GM12878 (cell line): ENCODE results near the gene CDH4. TPM values are rescaled to one million over a fixed set of nuclear protein-coding genes. Genes with fewer than 3 reads are reported as not detected.

Source experiments
- ATAC-seq: fragments of 200-7000 bp; cut with Tn5 transposase; 3 replicates; pipeline ENCODE4 v1.9.1; 2020; ENCODE audit warnings: mild to moderate bottlenecking, moderate library complexity
- BruUV-seq: library from RNA; stranded (reverse); fragments of 400-500 nt; replicated peaks from 2 replicates; lab custom pipeline; 2021; lab: Mats Ljungman, UMichigan
- CTCF ChIA-PET: fragments of 300-600 bp; sonication (Branson Sonifier 250); formaldehyde crosslinking; extraction: SDS; loops from one replicate; lab custom pipeline; 2021; ENCODE audit warnings: inconsistent platforms; lab: Yijun Ruan, JAX
- POLR2A ChIA-PET: fragments of 350-600 bp; formaldehyde crosslinking; extraction: SDS; loops from one replicate; lab custom pipeline; 2021; ENCODE audit warnings: inconsistent platforms; lab: Charles Lee
- RAD21 ChIA-PET: fragments of 300-600 bp; sonication (Branson Sonifier 250); formaldehyde crosslinking; loops from one replicate; lab custom pipeline; 2023; ENCODE audit warnings: antibody characterized with exemption; ENCODE audit not compliant: unreplicated experiment; lab: Charles Lee
- SMC1A ChIA-PET: fragments of 300-600 bp; sonication (Branson Sonifier 250); formaldehyde crosslinking; loops from one replicate; lab custom pipeline; 2023; ENCODE audit not compliant: unreplicated experiment, uncharacterized antibody; lab: Charles Lee
- DNase-seq: peaks from one replicate; pipeline ENCODE4 v3.0.0-alpha.2; 2011; ENCODE audit warnings: low read depth, low spot score
- FAIRE-seq: peaks from 3 replicates; lab custom pipeline; 2011; peaks lifted over from hg19 to GRCh38; lab: Jason Lieb, UNC
- H2AFZ ChIP-seq: 2 replicates; pipeline ENCODE4 v1.6.0; 2011; ENCODE audit warnings: low read depth, low read length, control low read depth; ENCODE audit not compliant: control insufficient read depth
- H3K27ac ChIP-seq: 2 replicates; pipeline ENCODE4 v1.5.1; 2011; ENCODE audit warnings: control low read depth; ENCODE audit not compliant: control insufficient read depth, insufficient read depth
- H3K27me3 ChIP-seq, 2 experiments: replicated peaks in 1 of 2; 2 replicates each; pipeline versions ENCODE4 v1.6.0 to v1.6.1; 2011; ENCODE audit warnings: low read length in 1 of 2; ENCODE audit not compliant: control insufficient read depth in 2 of 2, insufficient read depth in 2 of 2
- H3K36me3 ChIP-seq, 2 experiments: 2 replicates each; pipeline ENCODE4 v1.5.1; 2011; ENCODE audit warnings: low read length in 1 of 2; ENCODE audit not compliant: control insufficient read depth in 2 of 2, insufficient read depth in 2 of 2
- H3K4me1 ChIP-seq: 2 replicates; pipeline ENCODE4 v1.6.1; 2011; ENCODE audit warnings: mild to moderate bottlenecking, low read length, moderate library complexity, mixed read lengths; ENCODE audit not compliant: control insufficient read depth, insufficient read depth
- H3K4me2 ChIP-seq: 2 replicates; pipeline ENCODE4 v1.6.0; 2011; ENCODE audit warnings: control low read depth; ENCODE audit not compliant: control insufficient read depth, insufficient read depth
- H3K4me3 ChIP-seq: fragments of 200-600 bp; sonication (generic); 2 replicates; pipeline ENCODE4 v1.5.1; 2016
- H3K79me2 ChIP-seq: 2 replicates; pipeline ENCODE4 v1.6.0; 2011; ENCODE audit warnings: low read length; ENCODE audit not compliant: control insufficient read depth, insufficient read depth
- H3K9ac ChIP-seq: 2 replicates; pipeline ENCODE4 v1.8.0; 2011; ENCODE audit warnings: low read length, control low read depth, mixed read lengths; ENCODE audit not compliant: control insufficient read depth, insufficient read depth
- H3K9me3 ChIP-seq: replicated peaks from 3 replicates; pipeline ENCODE4 v1.5.1; 2011; ENCODE audit warnings: mild to moderate bottlenecking, low read length; ENCODE audit not compliant: control insufficient read depth, insufficient read depth
- H4K20me1 ChIP-seq: 2 replicates; pipeline ENCODE4 v1.6.0; 2011; ENCODE audit not compliant: control insufficient read depth, insufficient read depth
- ATF2 ChIP-seq: IDR thresholded peaks from 2 replicates; pipeline ENCODE4 v1.6.1; 2012; ENCODE audit warnings: low read length, inconsistent platforms
- ATF3 ChIP-seq: IDR thresholded peaks from 2 replicates; pipeline ENCODE4 v1.6.1; 2011; ENCODE audit warnings: low read depth, mild to moderate bottlenecking, low read length, moderate library complexity, borderline replicate concordance; ENCODE audit errors: extremely low read depth
- CHD4 ChIP-seq: fragments of 200-600 bp; sonication (generic); IDR thresholded peaks from 2 replicates; pipeline ENCODE4 v1.6.1; 2016; ENCODE audit warnings: mild to moderate bottlenecking
- GATAD2B ChIP-seq: fragments of 450-650 bp; conservative IDR thresholded peaks from 2 replicates; pipeline ENCODE4 v1.6.1; 2017; ENCODE audit warnings: low read depth, mild to moderate bottlenecking, moderate library complexity
- HCFC1 ChIP-seq: fragments of 150-350 bp; IDR thresholded peaks from 2 replicates; pipeline ENCODE4 v1.6.1; 2014; ENCODE audit warnings: low read length
- KAT2A ChIP-seq: conservative IDR thresholded peaks from 2 replicates; pipeline ENCODE4 v1.6.1; 2011; ENCODE audit warnings: low read depth, low read length; ENCODE audit not compliant: control insufficient read depth
- MYB ChIP-seq: fragments of 150-350 bp; IDR thresholded peaks from 2 replicates; pipeline ENCODE4 v1.6.1; 2014; ENCODE audit warnings: mild to moderate bottlenecking, low read depth, low read length, borderline replicate concordance
- MYC ChIP-seq: IDR thresholded peaks from 2 replicates; pipeline ENCODE4 v1.6.1; 2011; ENCODE audit warnings: mild to moderate bottlenecking, low read length, moderate library complexity, inconsistent platforms; ENCODE audit not compliant: insufficient read depth, insufficient replicate concordance, insufficient read length, severe bottlenecking
- NR2F1 ChIP-seq: fragments of 450-650 bp; conservative IDR thresholded peaks from 2 replicates; pipeline ENCODE4 v1.6.1; 2017; ENCODE audit warnings: mild to moderate bottlenecking
- PML ChIP-seq: IDR thresholded peaks from 2 replicates; pipeline ENCODE4 v1.6.1; 2012; ENCODE audit warnings: low read length, inconsistent platforms
- RCOR1 ChIP-seq: conservative IDR thresholded peaks from 2 replicates; pipeline ENCODE4 v1.6.1; 2012; ENCODE audit warnings: low read depth, low read length, improper control_type of control experiment
- RFX5 ChIP-seq: IDR thresholded peaks from 2 replicates; pipeline ENCODE4 v1.6.1; 2011; ENCODE audit warnings: low read depth, low read length, improper control_type of control experiment
- SIX5 ChIP-seq: IDR thresholded peaks from 2 replicates; pipeline ENCODE4 v1.6.1; 2011; ENCODE audit warnings: mild to moderate bottlenecking, low read depth, low read length, moderate library complexity; ENCODE audit not compliant: severe bottlenecking
- SREBF1 ChIP-seq: IDR thresholded peaks from 2 replicates; pipeline ENCODE4 v1.6.1; 2012; ENCODE audit warnings: mild to moderate bottlenecking, low read length
- TARDBP ChIP-seq: IDR thresholded peaks from 2 replicates; pipeline ENCODE4 v1.6.1; 2016; ENCODE audit warnings: borderline replicate concordance
- TCF12 ChIP-seq: IDR thresholded peaks from 2 replicates; pipeline ENCODE4 v1.6.1; 2011; ENCODE audit warnings: low read depth, mild to moderate bottlenecking, low read length
- ZBTB33 ChIP-seq: fragments of 450-650 bp; IDR thresholded peaks from 2 replicates; pipeline ENCODE4 v1.6.1; 2017; ENCODE audit warnings: mild to moderate bottlenecking
- ZNF274 ChIP-seq: IDR thresholded peaks from one replicate; pipeline ENCODE4 v1.8.0; 2011; ENCODE audit not compliant: insufficient read length, insufficient read depth
- WGBS: methylation state at CpG from one replicate; pipeline ENCODE4 v1.1.6; 2016; ENCODE audit warnings: low lambda C conversion rate; ENCODE audit not compliant: insufficient replicate concordance, insufficient coverage; ENCODE audit errors: missing lambda C conversion rate; 5-methylcytosine and 5-hydroxymethylcytosine counted together
- in situ Hi-C: fragments of 300-500 bp; cut with MboI; formaldehyde crosslinking; loops from 9 replicates; pipeline ENCODE4 v1.14.3; 2018; ENCODE audit warnings: mixed read lengths
- intact Hi-C: fragments of 100-400 bp; cut with micrococcal nuclease; formaldehyde crosslinking; loops from one replicate; pipeline ENCODE4 v1.14.2; 2022; ENCODE audit not compliant: unreplicated experiment
- polyA plus RNA-seq, 11 experiments: library from polyadenylated mRNA; depleted of rRNA in 4 of 11; unstranded in 6 of 11; stranded (reverse) in 5 of 11; fragments of >200 nt; fragmentation: Nextera tagmentation in 4 of 11; fragmentation: Illumina TruSeq in 1 of 11; extraction: Ambion mirVana in 4 of 11; extraction: Trizol in 1 of 11; gene quantifications; 1 replicate in 1 of 11; 2 replicates in 10 of 11; pipeline versions ENCODE4 v1.2.1 to v1.2.3, GENCODE V29; 2011 to 2016; ENCODE audit warnings: inconsistent platforms in 2 of 11, missing spikeins in 2 of 11, low read depth in 1 of 11
- total RNA-seq, 4 experiments: library from RNA; depleted of rRNA in 3 of 4; stranded (reverse); fragments of >200 nt in 3 of 4; fragmentation: Illumina TruSeq in 1 of 4; extraction: Trizol in 1 of 4; gene quantifications; 2 replicates each; pipeline versions ENCODE4 v1.2.1 to v1.2.3, GENCODE V29; 2013 to 2021

Gene CDH4
- total and polyA plus RNA-seq, 10 of the 15 experiments (the other 5 are each of a cell fraction or from before 2014, with no cell fraction given) = not detected

DNA sequence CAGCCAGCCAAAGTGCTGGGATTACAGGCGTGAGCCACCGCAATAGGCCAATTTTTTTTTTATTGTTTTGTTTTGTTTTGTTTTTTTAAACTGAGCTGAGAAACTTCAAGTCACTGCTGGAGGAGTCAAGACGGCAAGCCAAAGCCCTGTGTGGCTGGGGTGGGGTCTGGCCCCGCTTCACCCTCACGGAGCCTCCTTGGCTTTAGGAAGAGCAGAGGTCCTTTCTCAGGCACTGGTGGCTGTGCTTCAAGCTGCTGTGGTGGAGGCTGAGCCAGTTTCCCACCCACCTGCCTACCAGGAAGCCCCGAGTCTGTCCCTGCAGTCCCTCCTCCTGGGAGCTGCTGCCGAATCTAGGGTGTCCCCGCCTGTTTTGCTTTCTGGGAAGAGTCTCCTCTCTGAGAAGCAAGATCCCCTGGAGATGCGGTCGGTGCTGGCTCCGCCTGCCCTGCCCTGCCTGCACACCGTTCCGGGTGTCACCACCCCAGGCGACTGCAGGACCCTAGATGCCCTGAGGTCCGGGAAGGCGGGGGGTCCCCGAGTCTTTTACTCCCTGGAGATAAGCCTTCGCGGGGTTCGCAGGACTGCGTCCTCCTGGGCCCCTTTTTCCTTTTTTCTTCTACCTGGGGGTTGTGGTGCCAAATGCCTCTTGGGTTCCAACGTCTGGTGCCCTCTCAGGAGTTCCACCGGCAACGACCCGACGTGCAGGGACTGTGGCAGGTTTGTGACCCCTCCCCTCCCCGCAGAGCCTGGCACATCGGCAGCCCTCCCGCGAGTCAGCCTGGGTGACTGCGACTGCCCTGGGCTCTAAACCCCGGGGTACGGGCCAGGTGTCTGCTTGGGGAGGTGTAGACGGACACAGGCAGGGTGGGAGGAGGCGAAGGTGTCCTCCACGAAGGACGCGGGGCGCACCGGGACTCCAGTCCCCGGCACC is 712.9 kb downstream of the CDH4 start:
- ATAC-seq = no peak
- Histone ChIP-seq H3K36me3 (no peaks in the 10 kb centered on the region), H3K27me3 (no peaks in the 10 kb centered on the region; a peak in 1 of 4 replicates), H3K27ac (no peak overlapping the region), H3K4me3 (no peak overlapping the region), H3K9me3 (no peaks in the 10 kb centered on the region), H4K20me1 (no peaks in the 10 kb centered on the region), H3K4me1 (no peaks in the 10 kb centered on the region), H3K79me2 (no peaks in the 10 kb centered on the region), H2AFZ (no peak overlapping the region), H3K9ac (no peak overlapping the region), H3K4me2 (no peak overlapping the region)
- TF ChIP-seq PML (no peak), SREBF1 (no peak), SIX5 (no peak), TARDBP (no peak), ATF2 (no peak), HCFC1 (no peak), ATF3 (no peak), ZBTB33 (no peak), ZNF274 (no peak), TCF12 (no peak), KAT2A (no peak), RFX5 (no peak), MYC (no peak), MYB (no peak), NR2F1 (no peak), RCOR1 (no peak), CHD4 (no peak), GATAD2B (no peak)
- in situ Hi-C loops = loop anchor here (5.0 kb wide), 1 partner anchor 48 kb away; no protein-coding TSS in a partner anchor
- RAD21 ChIA-PET = no interaction called here
- BruUV-seq = no TSS peak
- 63% methylated on average over 34 of the region's 41 CpGs for WGBS
- POLR2A ChIA-PET = no interaction called here
- CTCF ChIA-PET = no interaction called here
- no peak for DNase-seq
- FAIRE-seq = no peak
- SMC1A ChIA-PET = no interaction called here
- intact Hi-C loops = no loop called here
